HG03175 (cell line): ENCODE measurements around the gene BTG3.

Source experiments
- ATAC-seq: cut with Tn5 transposase; IDR thresholded peaks from one replicate; pipeline ENCODE4 v1.9.1; 2021; ENCODE audit warnings: mild to moderate bottlenecking, moderate library complexity; ENCODE audit not compliant: unreplicated experiment

The BTG3 gene, protein sequence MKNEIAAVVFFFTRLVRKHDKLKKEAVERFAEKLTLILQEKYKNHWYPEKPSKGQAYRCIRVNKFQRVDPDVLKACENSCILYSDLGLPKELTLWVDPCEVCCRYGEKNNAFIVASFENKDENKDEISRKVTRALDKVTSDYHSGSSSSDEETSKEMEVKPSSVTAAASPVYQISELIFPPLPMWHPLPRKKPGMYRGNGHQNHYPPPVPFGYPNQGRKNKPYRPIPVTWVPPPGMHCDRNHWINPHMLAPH

DNA sequence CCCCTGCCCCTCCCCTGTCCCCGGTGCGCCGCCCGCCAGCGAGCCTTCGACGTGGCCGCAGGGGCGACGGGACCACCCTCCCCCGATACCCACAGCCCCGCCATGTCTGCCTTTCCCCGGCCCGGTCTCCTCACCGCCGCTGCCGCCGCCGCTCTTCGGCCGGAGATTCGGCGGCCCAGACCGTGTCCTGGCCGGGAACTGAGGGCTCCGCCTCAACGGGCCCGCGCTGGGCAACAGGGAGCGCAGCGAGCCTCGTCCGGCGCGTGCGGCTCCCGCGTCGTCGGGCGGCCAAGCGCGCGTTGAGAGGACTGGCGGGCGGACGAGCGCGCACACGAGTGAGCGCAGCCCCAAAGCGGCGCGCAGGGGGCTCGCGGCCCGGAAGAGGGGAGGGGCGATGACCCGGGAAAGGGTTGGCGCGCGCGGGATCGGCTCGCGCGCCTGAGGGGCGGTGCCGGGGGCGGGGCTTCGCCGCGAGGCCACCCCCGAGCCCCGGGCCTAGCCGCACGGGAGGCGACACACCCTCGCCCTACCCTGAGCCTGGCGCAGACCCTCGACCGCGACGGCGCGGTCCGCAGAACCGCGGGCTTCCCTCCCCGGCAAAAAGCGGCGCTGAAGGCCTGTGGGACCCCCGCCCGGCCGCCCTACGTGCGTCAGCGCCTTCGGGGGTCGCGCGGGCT, at the start of gene BTG3:
Gene BTG3, minus strand, starts transcription at position 337 of the 677 bp plus-strand sequence. CDS start 3,757 bp downstream, outside the sequence.
- peak; percentile 77 for ATAC-seq

DNA sequence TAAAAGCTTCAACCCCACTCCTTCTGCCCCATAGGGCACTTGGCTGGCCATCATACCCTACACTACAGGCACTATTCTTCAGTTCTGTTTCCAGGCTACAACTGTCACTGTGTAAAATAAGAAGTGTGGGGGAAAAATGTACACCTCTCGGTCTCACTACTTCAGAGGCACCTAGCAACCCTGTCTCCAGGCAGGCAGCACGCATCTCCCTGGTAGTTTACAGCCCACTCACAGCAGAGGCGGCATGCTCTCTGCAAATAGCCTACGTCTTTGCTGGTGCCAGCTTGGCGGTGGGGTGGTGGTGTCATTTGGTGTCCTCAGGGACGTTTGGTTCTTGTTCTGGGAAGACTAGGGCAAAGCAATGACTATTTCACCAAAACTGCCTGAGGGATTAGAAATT, 48.2 kb upstream of the BTG3 start:
- ATAC-seq, result no peak

GRCh38 chr21:17660452-17660851, 47.8 kb upstream of the BTG3 start:
- ATAC-seq, result no peak

DNA sequence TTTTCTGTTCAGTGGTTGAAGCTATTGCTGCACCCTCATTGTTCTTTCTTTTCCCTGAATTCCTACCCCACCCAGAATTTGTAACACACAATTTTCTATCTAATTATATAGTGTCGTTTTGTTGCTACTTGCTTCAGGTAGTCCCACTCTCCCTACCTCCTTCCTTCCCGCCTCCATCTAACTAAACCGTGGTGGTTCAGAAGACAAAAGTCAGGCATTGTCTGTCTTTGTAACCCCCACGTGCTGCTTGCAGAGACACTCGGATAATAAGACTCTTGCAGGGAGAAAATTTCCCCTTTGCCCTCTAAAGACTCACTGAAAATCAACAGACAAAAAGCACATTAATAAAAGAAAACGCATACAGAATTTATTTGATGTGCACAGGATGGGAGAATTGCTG, 46.2 kb upstream of the BTG3 start:
- ATAC-seq, result no peak

- no peak for ATAC-seq
Measured at GRCh38 chr21:17651526-17651925, 38.8 kb upstream of the BTG3 start.

GRCh38 chr21:17650292-17650691, 37.6 kb upstream of the BTG3 start:
- no peak for ATAC-seq

DNA sequence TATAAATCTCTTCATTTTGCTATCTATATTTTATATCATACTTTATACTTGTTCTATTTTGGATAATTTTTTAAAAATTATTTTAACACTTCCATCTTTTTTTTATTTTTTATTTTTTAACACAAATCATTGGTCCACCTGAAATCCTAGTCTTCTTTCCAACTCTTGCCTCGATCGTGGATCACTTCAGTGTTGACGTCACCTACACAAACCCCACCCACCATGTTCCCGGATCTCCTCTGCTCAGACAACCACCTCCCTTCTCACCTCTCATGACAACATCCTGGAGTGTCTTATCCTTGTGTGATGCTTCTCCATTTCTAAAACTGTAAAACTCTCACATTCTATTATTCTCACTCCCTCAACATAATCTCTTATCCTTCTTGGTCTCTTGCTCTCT, 34.1 kb upstream of the BTG3 start:
- no peak for ATAC-seq

- no peak for ATAC-seq
Measured at GRCh38 chr21:17644186-17644585, 31.5 kb upstream of the BTG3 start.

DNA sequence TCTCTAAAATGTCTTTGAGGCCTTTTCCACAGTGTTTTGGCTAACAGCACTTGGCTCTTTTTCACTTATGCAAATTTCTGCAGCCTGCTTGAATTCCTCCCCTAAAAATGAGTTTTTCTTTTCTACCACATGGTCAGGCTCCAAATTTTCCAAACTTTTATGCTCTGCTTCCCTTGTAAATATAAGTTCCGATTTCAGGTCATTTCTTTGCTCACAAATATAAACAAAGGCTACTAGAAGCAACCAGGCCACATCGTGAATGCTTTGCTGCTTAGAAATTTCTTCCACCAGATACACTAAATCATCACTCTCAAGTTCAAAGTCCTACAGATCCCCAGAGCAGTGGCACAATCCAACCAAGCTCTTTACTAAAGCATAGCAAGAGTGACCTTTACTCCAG, 28.1 kb upstream of the BTG3 start:
- ATAC-seq, result no peak

DNA sequence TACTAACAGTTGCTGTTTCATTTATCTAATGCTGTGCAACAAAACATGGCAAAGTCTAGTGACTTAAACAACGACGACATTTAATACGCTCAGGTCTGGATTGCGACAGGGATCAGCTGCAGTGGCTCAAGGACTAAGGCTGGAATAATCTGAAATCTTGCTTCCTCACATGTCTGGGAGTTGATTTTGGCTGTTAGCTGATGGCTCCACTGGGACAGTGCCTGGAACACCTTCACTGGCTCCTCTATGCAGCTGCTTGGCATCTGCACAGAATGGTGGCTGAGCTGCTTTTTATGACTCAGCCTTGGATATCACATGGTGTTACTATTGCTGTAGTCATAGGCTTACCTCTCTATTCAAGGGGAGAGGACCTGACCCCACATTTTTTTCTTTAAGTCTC, 24.0 kb upstream of the BTG3 start:
- ATAC-seq, result no peak

GRCh38 chr21:17631195-17631594, 18.5 kb upstream of the BTG3 start:
- ATAC-seq, result no peak

GRCh38 chr21:17622018-17622417, 9.3 kb upstream of the BTG3 start:
- ATAC-seq, result no peak

DNA sequence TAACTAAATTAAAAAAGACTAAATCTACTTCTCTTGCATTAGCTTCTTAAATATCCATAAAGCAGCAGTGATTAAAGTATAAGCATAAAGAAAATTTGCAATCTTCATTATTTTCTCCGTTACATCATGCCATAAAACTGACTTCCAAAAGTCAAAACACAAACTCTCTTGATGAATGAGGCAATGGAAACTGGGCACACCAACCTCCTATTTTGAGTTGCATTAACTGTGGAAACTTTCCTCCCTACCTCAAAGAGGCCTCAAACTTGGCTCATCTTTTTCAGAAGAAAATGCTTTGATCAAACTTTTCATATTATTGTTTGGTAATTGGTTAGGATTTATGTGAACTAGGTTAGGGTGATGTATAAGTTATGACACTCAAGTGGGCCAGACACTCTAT, 4.1 kb upstream of the BTG3 start:
- ATAC-seq, result no peak

- peak; percentile 3 for ATAC-seq
Measured at GRCh38 chr21:17613242-17613676, 558 bp upstream of the BTG3 start.

DNA sequence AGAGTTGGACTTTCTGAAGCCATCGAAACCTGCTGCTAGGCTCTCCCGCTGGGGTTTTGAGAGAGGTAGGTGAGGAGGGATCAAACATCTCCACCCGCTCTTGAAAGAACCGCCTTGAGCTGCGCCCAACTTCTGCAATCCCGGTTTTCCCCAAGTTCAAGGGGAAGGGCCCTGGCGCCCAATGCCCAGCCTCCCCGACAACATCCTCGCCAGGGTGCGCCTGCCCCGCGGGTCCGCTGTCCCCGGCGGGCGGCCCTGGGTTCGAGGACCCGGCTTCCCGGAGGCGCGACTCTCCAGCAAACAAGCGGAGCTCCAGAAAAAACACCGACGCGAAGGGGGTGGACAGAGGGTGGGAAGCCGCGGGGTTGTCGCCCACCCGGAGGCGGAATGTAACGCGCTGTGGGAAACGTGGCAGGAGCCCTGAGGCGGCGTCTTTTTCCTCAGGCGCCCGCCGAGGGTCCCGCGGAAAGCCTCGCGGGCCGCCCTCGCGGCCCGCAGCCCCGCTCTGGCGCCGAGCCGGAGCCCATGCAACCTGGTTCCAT, 607 bp downstream of the BTG3 start:
- ATAC-seq, result peak; percentile 6

- peak; percentile 72 for ATAC-seq
Measured at GRCh38 chr21:17611414-17612022, 1.2 kb downstream of the BTG3 start.

GRCh38 chr21:17610911-17611310, 1.8 kb downstream of the BTG3 start:
- no peak for ATAC-seq

DNA sequence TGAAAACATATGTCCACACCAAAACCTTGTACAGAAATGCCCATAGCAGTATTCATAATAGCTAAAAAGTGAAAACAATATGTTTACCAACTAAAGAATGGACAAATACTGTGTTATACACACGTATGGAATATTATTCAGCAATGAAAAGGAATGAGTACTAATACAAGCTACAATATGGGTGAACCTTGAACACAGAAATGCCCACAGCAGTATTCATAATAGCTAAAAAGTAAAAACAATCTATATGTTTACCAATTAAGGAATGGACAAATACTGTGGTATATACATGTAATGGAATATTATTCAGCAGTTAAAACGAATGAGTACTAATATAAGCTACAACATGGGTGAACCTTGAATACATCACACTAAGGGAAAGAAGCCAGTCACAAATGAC, 3.0 kb downstream of the BTG3 start:
- no peak for ATAC-seq

DNA sequence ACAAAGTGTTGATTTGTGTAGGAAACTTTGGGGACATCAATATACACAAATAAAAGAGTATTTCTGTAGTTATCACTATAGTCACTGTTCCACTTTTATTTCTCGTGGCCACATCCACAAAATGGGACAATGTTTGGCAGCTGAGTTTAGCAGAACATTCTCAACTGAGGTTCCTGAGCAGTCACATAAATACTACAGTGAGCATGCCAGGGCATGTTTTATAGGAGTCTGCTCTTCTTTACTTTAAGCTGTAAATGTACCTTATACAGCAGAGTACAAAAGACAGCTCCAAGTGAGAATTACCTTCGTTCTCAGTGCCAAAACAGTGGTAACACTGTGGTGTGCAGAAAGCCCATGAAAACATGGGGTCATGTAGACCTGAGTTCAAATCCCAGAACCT, 5.0 kb downstream of the BTG3 start:
- no peak for ATAC-seq

GRCh38 chr21:17602874-17603273, 9.8 kb downstream of the BTG3 start:
- no peak for ATAC-seq

DNA sequence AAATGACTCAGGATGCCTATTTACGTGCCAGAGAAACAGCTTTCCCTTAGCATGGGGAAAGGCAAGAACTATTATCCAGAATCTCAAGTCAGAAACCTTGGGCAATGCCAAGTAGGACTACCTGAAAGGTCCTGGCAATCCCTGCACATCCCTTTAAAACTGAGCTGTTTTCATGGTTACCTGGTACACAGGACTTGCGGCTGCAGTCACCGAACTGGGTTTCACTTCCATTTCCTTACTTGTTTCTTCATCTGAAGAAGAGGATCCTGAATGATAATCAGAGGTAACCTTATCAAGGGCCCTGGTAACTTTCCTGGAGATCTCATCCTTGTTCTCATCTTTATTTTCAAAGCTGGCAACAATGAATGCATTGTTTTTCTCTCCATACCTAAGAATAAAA, 14.3 kb downstream of the BTG3 start:
- peak; percentile 84 for ATAC-seq

DNA sequence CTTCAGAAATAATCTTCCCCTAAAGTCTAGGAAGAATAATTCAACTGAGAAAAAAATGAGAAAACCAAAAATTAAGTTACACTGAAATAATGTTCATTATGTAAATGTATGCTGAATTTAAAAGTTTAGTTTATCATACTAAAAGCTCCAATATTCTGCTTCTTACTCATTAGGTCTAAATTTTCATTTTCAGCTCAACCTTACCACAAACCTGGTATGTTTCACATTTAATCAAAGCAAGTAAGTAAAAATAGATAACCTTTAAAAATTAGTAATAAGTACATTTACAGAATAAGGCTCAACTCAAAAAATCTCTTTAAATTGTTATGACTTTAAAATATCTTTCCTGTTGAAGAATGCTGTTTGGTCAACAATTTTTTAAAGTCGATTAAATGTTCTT, 15.0 kb downstream of the BTG3 start:
- ATAC-seq, result no peak
